Kidney epithelial cell (primary cell): Measurements from ENCODE around the gene NOL4L. TPM values are rescaled to one million over a fixed set of nuclear protein-coding genes. Genes with fewer than 3 reads are reported as not detected.

Source experiments
- DNase-seq: peaks from one replicate; pipeline ENCODE4 v3.0.0-alpha.2; 2010; ENCODE audit warnings: low read depth
- H3K27me3 ChIP-seq: 2 replicates; pipeline ENCODE4 v1.6.0; 2011; ENCODE audit warnings: low read length; ENCODE audit not compliant: control insufficient read depth, insufficient read depth
- H3K36me3 ChIP-seq: 2 replicates; pipeline ENCODE4 v1.5.1; 2011; ENCODE audit warnings: low read length; ENCODE audit not compliant: control insufficient read depth, insufficient read depth
- H3K4me3 ChIP-seq: 2 replicates; pipeline ENCODE4 v1.5.1; 2011; ENCODE audit warnings: low read depth, mild to moderate bottlenecking, control low read depth, low read length
- CTCF ChIP-seq: IDR thresholded peaks from 2 replicates; pipeline ENCODE4 v1.5.1; 2011; ENCODE audit warnings: mild to moderate bottlenecking, moderate library complexity, low read length, control low read depth, inconsistent platforms; ENCODE audit not compliant: insufficient read depth, poor library complexity, severe bottlenecking
- total RNA-seq: library from RNA; depleted of rRNA; stranded (reverse); fragments of >200 nt; gene quantifications from 2 replicates; pipeline ENCODE4 v1.2.3, GENCODE V29; 2015

The NOL4L gene
- total RNA-seq, 1 donor from 2014 or later: 31.4 TPM

- Histone ChIP-seq H3K4me3 (no peak overlapping the region), H3K27me3 (peaks cover 14% of the 10 kb centered on the region), H3K36me3 (no peaks in the 10 kb centered on the region)
- DNase-seq: no peak
- no peak for TF ChIP-seq CTCF
Observed at GRCh38 chr20:32527052-32527446, 58.1 kb downstream of the NOL4L start.

- Histone ChIP-seq H3K36me3 (no peaks in the 10 kb centered on the region), H3K27me3 (peaks cover 14% of the 10 kb centered on the region), H3K4me3 (no peak overlapping the region)
- no peak for DNase-seq
- no peak for TF ChIP-seq CTCF
Observed at GRCh38 chr20:32526541-32526940, 58.6 kb downstream of the NOL4L start.

- Histone ChIP-seq H3K27me3 (peaks cover 14% of the 10 kb centered on the region), H3K4me3 (no peak overlapping the region), H3K36me3 (no peaks in the 10 kb centered on the region)
- DNase-seq: no peak
- no peak for TF ChIP-seq CTCF
Observed at GRCh38 chr20:32526125-32526524, 59.0 kb downstream of the NOL4L start.

- no peak for TF ChIP-seq CTCF
- H3K27me3 ChIP-seq: peaks cover 14% of the 10 kb centered on the region
- no peak overlapping the region for H3K4me3 ChIP-seq
- H3K36me3 ChIP-seq: no peaks in the 10 kb centered on the region
- no peak for DNase-seq
Observed at GRCh38 chr20:32524829-32525501, 60.2 kb downstream of the NOL4L start.

- no peak for DNase-seq
- no peak overlapping the region for H3K4me3 ChIP-seq
- H3K36me3 ChIP-seq: no peaks in the 10 kb centered on the region
- H3K27me3 ChIP-seq: peaks cover 10% of the 10 kb centered on the region
- TF ChIP-seq CTCF: no peak
Observed at GRCh38 chr20:32523613-32524213, 61.4 kb downstream of the NOL4L start.
